SW 1271 (cell line): Measurements from ENCODE around the gene HSPB1.
"Not testable (repeated sequence)": the region's sequence is repeated elsewhere in the genome, so short reads cannot be mapped to it uniquely, and the experiment has no call there.

Experiments
- DNase-seq, 2 experiments: peaks; one replicate each; lab custom pipeline; 2025; lab: John Stamatoyannopoulos, UW

Gene HSPB1

GRCh38 chr7:76281706-76282343 is 20.6 kb upstream of the HSPB1 start:
- DNase-seq = no peak

GRCh38 chr7:76282344-76283253 is 19.9 kb upstream of the HSPB1 start:
- no peak for DNase-seq

- DNase-seq = no peak
These were observed 19.0 kb upstream of the HSPB1 start for GRCh38 chr7:76283254-76284159.

GRCh38 chr7:76285604-76286374 is 16.7 kb upstream of the HSPB1 start:
- DNase-seq = no peak

- no peak for DNase-seq
These were observed 15.6 kb upstream of the HSPB1 start for GRCh38 chr7:76286842-76287403.

GRCh38 chr7:76290847-76291350 is 11.6 kb upstream of the HSPB1 start:
- not testable (repeated sequence) for DNase-seq

- peak; percentile 95 to 97 for DNase-seq
These were observed 10.9 kb upstream of the HSPB1 start for GRCh38 chr7:76291351-76292212.

GRCh38 chr7:76292213-76292573 is 10.3 kb upstream of the HSPB1 start:
- peak in 1 of 2 experiments; percentile 50 for DNase-seq

- not testable (repeated sequence) for DNase-seq
These were observed 9.6 kb upstream of the HSPB1 start for GRCh38 chr7:76292911-76293310.

GRCh38 chr7:76293407-76293901 is 9.0 kb upstream of the HSPB1 start:
- DNase-seq = no peak

GRCh38 chr7:76294344-76295024 is 8.0 kb upstream of the HSPB1 start:
- DNase-seq = peak; percentile 30 to 79

GRCh38 chr7:76296743-76297740 is 5.4 kb upstream of the HSPB1 start:
- DNase-seq = no peak

GRCh38 chr7:76300166-76300731 is 2.2 kb upstream of the HSPB1 start:
- DNase-seq = peak in 1 of 2 experiments; percentile 44

GRCh38 chr7:76301000-76301399 is 1.5 kb upstream of the HSPB1 start:
- no peak for DNase-seq

- peak; percentile 70 to 88 for DNase-seq
These were observed 1.0 kb downstream of the HSPB1 start for GRCh38 chr7:76303202-76304147.

- DNase-seq = no peak
These were observed 2.5 kb downstream of the HSPB1 start for GRCh38 chr7:76304888-76305375.
